Measurements from ENCODE around the gene KCNC3.

The KCNC3 gene

DNA sequence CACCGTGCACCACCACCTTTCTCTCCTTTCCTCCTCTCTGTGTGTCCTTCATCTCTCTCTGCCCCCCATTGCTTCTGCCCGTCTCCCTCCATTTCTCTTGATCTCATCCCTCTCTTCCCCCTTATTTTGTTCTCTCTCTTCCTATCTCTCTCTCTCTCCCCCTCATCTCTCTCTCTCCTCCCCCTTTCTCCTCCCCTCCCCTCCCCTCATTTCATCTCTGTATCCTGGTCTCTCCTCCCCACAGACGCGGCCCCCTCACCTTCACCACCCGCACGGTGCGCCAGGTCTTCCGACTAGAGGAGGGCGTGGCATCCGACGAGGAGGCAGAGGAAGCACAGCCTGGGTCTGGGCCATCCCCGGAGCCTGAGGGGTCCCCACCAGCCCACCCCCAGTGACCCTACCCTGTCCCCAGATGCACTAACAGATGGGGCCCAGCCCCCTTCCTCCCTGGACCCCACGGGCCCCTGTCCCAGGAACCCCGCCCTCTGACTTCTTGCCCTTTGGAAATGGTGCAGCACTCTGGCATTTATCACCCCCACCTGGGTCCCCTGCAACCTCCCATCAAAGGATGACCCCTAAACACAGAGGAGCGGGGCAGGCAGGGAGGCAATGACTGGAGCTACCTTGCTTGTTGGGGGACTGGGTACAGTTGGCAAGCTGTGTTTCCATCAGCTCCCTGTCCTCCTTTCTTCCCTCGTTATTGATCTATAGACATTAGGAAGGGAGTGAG is 19.6 kb downstream of the KCNC3 start:
- no peak for DNase-seq

DNA sequence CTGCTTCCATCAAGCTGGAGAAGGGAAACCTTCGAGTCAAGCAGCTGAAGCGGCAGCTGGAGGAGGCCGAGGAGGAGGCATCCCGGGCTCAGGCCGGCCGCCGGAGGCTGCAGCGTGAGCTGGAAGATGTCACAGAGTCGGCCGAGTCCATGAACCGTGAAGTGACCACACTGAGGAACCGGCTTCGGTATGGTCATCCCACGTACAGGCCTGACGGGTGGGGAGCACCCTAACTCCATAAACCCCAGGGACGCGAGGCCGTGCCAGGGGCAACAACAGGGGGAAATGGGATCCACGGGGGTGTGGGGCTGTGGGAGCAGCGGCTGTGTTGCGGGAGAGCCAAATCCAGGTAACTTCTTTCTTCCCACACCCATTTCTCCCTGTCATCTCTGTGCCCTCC is 20.2 kb downstream of the KCNC3 start:
- DNase-seq = no peak

DNA sequence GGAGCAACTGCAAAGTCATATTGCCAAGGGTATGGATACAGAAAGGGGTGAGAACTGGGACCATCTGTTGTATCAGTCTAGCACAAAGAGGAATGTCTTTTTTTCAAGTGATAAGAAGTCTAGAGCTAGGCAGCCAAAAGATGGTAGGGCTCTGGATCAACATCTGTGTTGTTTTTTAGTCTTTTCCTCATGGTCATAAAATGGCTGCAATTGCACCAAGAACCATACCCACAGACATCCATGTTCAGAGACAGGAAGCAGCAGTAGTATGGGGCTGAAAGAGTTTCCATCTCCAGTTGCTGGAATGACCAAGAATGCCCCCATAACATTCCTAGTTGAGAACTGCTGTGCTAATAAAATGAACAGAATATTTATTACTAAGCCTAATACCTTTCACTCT is 25.6 kb downstream of the KCNC3 start:
- no peak for DNase-seq

DNA sequence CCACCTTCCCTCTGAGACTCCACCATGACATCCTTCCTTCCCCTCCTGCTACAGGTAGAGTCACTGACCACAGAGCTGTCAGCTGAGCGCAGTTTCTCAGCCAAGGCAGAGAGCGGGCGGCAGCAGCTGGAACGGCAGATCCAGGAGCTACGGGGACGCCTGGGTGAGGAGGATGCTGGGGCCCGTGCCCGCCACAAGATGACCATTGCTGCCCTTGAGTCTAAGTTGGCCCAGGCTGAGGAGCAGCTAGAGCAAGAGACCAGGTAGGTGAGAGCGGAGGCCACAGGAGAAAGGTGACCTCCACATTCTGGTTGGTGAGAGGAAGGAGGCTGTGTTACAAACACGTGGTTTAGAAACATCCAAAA is 27.6 kb downstream of the KCNC3 start:
- DNase-seq = no peak

DNA sequence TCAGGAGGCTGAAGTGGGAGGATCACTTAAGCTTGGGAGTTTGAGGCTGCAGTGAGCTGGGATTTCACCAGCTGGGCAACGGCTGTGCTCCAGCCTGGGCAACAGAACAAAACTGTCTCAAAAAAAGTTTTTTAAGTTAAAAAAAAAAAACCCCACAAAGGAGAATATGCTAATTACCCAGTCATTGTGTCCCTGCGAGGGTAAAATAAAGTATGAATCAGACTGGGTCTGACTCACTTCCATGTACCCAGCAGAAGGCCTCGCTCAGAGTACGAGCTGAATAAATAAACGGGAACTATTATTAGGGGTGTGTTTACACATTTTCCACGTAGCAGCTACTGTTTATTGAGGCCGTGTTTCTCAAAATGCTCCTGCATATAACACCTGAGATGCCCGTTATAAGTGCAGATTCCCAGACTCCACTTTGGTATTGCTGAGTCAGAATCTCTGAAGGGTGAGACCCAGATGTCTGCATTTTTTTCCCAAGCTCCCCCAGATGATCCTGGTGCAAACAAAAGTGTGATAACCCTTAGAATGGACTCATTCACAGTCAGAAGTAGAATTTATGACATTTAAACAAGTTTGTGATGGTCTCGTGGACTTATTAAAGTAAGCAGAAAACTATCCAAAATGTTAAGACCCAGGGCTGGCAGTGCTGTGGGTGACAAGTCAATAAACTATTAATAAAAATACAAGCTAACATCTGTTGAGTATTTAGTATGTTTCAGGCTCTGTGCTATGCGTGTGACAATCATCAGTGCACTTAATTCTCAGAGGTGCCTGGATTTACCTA is 28.2 kb downstream of the KCNC3 start:
- DNase-seq = peak; percentile 74

DNA sequence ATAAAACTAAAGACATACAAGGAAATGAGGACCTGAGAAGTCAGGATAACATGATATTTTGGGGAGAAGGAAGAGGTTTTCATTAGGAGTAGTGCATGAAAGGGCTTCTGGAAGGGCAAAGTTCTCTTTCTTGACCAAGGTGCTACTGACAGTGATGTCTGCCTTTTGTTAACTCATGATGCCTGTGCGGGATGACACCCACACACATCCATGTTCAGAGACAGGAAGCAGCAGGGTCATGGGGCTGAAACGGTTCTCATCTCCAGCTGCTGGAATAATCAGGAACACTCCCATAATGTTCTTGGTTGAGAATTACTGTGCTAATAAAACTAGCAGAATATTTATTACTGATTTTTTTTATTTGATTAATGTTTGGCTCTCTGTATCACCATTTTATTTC is 29.1 kb downstream of the KCNC3 start:
- DNase-seq = peak; percentile 12

DNA sequence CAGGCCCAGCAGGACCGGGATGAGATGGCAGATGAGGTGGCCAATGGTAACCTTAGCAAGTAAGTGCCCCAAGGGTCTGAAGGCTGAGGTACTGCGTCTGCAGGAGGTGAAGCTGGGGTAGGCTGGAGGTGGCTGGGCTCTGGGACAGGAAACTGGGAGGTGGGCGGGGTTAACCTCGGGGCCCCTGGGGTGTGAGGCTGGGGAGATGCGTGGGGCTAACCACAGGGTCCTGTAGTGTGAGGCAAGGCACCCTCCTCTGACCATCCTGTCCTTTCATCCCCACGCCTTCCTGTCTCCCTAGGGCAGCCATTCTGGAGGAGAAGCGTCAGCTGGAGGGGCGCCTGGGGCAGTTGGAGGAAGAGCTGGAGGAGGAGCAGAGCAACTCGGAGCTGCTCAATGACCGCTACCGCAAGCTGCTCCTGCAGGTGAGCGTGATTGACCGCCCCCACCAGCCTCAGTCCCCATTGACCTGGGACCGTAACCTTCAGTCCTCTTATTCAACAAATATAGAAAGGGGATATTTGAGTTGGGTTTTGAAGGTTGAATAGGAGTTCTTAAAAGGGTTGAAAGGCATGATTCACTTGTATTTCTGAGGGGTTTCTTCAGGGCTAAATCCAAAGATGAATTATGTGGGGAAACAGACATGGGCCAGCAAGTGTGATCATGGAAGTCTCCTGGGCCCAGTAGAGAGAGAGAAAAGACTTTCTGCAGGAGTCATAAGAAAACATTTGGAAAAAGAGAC is 35.7 kb downstream of the KCNC3 start:
- no peak for DNase-seq

DNA sequence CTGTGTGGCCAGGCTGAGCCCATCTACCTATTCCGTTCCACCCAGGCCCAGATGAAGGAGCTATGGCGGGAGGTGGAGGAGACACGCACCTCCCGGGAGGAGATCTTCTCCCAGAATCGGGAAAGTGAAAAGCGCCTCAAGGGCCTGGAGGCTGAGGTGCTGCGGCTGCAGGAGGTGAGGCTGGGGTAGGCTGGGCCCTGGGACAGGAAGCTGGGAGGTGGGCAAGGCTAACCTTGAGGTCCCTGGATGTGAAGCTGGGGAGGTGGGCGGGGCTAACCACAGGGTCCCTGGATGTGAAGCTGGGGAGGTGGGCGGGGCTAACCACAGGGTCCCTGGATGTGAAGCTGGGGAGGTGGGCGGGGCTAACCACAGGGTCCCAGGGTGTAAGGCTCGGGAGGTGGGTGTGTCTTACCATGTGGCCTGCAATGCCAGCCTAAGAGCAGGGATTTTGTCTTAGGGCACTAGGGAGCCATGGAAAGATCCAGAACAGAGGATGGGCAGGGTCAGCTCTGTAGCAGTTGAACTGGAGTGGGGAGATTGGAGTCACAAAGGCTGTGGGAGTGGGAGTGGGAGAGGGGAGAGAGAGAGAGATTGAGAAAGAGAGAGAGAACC is 36.9 kb downstream of the KCNC3 start:
- DNase-seq = no peak

DNA sequence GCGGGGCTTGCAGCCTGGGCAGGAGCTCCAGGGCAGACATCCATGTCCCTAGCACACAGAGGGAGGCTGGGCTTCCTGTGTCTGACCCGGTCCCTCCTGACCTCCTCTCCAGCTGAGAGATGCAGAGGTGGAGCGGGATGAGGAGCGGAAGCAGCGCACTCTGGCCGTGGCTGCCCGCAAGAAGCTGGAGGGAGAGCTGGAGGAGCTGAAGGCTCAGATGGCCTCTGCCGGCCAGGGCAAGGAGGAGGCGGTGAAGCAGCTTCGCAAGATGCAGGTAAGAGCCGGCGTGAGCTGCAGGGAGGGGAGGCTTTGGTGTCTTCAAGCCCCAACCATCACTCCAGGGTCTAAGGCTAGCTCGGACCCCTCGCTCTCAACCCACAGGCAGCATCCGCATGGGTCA is 38.4 kb downstream of the KCNC3 start:
- DNase-seq = no peak

DNA sequence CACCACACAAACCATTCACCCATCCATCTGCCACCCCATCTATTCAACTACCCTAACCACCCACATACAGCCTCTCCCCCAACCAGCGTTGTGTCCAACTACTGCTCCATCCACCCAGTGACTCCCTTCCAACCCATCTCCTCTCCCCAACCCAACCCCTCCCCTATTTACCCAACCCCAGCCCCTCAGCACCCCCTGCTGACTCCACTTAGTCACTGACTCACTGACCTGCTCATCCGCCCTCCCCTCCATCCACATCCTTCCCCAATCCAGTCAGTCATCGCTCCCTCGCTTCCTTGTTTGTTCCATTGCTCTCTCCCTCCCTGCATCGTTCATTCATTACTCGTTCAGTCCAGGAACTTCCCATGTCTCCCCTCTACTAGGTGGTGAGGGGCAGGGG is 39.2 kb downstream of the KCNC3 start:
- no peak for DNase-seq

DNA sequence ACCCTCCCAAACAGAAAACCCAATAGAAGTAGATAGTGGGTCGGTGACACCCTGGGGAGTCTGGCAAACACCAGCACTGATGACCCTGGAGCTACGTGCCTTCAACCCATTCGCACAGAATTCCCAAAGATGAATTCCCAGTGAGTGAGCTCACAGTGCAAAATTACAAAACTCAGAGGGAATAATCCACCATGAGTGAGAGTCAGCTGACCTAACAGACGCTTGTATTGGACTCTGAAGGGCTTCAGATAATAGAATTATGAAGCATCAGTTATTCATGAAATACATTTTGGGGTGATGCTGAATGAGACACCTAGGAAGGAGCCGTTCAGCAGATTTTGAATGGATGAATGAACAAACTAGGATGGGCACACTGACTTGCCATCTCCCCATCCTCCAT is 40.2 kb downstream of the KCNC3 start:
- DNase-seq = no peak

DNA sequence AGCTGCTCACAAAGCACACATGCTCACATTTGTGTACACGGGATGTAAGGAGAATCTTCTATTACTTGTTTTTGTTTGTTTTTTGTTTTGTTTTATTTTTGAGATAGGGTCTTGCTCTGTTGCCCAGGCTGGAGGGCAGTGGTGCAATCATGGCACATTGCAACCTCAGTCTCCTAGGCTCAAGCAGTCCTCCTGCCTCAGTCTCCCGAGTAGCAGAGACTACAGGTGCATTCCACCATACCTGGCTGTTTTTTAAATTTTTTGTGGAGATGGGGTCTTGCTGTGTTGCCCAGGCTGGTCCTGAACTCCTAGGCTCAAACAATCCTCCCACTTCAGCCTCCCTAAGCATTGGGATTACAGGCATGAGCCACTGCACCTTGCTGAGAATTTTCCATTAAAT is 41.8 kb downstream of the KCNC3 start:
- no peak for DNase-seq

DNA sequence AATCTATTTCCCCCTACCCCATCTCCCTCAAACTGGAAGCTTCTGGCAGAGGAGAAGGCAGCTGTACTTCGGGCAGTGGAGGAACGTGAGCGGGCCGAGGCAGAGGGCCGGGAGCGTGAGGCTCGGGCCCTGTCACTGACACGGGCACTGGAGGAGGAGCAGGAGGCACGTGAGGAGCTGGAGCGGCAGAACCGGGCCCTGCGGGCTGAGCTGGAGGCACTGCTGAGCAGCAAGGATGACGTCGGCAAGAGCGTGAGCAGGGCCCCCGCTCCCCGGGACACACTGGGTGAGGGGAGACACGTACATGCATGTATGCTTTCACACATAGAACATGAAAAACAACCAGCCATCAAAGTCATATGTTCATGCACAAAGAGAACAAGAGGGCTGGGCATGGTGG is 42.7 kb downstream of the KCNC3 start:
- DNase-seq = no peak

DNA sequence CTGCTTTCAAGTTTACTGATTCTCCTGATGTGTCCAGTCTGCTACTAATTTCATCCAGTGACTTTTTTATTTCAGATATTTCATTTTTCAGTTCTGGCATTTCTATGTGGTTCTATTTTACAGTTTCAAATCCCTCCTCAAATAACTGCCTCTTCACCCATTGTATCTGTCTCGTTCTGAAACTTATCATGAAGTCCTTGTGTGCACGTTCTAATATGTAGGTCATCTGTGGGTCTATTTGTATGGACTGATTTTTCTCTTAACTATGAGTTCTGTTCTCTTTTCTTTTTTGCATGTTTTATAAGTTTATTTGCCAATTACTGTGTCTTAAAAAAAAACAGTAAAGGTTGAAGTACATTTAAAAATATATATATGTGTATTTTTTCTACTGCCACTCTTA is 43.3 kb downstream of the KCNC3 start:
- no peak for DNase-seq

DNA sequence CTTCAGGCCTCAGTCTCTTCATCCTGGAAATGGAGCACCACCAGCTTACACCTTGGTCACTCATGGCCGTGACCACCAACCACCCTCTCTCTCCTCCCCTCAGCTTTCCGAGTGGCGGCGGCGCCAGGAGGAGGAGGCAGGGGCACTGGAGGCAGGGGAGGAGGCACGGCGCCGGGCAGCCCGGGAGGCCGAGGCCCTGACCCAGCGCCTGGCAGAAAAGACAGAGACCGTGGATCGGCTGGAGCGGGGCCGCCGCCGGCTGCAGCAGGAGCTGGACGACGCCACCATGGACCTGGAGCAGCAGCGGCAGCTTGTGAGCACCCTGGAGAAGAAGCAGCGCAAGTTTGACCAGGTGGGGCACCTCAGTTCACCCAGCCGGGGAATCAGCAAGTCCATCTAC is 47.7 kb downstream of the KCNC3 start:
- no peak for DNase-seq

DNA sequence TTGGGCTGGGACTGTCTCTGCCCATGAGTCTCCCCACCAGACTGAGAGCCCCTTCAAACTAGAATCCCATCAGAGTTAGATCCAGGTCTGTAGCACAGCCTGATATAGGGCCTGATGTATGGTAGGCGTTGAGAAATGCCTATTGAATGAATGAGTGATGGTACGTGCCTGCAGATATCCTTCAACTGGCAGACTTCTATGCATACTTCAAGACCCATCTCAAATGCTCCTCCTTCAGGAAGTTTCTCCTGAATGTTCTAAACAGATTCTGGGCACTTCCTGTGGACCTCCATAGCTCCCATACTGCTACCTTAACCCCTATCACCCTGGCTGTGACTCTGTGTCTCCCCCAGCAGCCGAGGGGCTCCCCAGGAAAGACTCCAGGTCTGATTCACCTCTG is 48.2 kb downstream of the KCNC3 start:
- no peak for DNase-seq

DNA sequence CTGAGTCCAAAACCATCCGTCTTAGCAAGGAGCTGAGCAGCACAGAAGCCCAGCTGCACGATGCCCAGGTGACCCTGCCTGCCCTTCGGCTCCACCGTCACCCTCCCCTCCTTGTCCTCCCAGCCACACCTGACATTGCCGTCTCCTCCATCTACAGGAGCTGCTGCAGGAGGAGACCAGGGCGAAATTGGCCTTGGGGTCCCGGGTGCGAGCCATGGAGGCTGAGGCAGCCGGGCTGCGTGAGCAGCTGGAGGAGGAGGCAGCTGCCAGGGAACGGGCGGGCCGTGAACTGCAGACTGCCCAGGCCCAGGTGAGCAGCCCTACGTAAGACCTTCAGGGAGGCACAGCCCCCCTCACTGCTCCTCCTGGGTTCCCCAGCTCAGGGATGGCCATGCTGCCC is 49.1 kb downstream of the KCNC3 start:
- DNase-seq = no peak

DNA sequence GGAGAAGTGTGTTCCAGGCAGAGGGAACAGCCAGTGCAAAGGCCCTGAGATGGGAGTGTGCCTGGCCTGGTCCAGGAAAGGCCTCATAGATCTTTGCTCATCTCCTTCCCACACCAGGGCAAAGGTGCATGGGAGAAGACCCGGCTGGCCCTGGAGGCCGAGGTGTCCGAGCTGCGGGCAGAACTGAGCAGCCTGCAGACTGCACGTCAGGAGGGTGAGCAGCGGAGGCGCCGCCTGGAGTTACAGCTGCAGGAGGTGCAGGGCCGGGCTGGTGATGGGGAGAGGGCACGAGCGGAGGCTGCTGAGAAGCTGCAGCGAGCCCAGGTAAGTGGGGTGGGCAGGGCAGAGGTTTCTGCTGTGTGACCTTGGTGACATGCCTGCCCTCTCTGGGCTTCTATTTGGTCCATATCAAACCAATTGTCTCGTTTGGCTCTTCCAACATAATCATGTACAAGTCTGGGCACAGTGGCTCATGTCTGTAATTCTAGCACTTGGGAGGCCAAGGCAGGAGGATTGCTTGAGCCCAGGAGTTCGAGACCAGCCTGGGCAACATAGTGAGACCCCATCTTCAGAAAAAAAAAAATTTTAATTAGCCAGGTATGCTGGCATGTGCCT is 51.1 kb downstream of the KCNC3 start:
- DNase-seq = no peak

DNA sequence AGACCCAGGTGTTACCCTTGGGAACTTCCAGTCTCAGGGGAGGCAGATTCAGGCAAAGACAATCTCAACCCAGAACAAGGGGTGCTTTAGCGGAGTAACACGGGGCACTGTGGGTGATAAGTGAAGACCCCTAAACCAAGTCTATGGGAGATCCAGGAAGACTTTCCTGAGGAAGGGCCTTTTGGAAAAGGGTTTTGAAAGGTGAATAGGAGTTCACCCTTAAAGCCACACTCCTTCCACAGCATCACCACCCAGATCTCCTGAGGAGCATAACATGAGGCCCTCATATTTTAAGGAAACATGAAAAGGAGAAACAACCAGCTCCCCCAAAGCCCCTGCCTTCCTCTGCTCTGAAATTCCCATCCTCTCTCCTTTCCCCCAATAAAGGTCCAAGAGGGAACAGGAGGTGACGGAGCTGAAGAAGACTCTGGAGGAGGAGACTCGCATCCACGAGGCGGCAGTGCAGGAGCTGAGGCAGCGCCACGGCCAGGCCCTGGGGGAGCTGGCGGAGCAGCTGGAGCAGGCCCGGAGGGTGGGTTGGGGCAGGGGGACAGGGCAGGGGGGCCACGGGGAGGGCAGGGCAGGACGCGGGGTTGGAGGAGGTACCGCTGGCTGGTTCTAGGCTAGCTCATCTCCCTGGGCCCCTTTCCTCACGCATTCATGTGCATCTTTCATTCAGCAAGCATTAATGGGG is 52.7 kb downstream of the KCNC3 start:
- DNase-seq = no peak

DNA sequence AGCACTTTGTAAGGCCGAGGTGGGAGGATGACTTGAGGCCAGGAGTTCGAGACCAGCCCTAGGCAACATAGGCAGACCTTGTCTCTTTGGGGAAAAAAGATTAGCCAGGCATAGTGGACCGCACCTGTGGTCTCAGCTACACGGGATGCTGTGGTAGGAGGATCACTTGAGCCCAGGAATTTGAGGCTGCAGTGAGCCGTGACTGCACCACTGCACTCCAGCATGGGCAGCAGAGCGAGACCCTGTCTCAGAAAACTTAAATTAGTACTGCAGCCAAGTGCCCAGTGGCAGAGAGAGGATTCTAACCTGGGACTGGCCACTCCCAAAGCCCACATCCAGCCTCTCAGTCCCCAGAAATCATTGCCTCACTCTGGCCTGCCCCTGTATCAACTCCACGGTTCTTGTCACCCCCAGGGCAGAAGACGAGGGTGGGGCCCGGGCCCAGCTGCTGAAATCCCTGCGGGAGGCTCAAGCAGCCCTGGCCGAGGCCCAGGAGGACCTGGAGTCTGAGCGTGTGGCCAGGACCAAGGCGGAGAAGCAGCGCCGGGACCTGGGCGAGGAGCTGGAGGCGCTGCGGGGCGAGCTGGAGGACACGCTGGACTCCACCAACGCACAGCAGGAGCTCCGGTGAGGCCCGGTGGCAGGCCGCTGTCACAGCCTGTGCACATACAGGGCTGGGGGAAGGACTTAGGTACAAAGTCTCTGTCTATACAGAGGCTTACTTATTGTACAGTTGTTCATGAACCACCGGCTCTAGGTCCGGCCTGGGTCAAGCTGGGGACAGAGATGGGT is 53.4 kb downstream of the KCNC3 start:
- DNase-seq = no peak

DNA sequence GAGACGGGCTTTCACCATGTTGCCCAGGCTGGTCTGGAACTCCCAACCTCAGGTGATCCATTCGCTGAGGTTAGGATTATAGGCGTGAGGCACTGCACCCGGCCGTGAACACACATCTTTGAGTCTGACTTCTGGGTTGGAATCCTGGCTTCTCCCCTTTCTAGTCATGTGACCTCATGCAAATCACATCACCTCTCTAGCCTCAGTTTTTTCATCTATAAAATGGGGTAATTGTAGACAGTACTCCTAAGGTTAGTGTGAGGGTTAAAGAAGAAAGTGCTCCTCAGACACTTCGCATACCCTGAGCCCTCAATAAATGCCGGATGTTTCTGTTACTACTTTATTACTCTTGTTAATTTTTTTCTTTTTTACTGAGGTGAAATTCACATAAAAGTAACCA is 55.4 kb downstream of the KCNC3 start:
- no peak for DNase-seq

Data from EL (cell line).